Stimulated activated CD8-positive, alpha-beta memory T cell treated with anti-CD3 and anti-CD28 coated beads, Interleukin-7, amount 100 ng/mL, for 48 hours (primary cell): Measurements from ENCODE around the gene BPIFB6.

Experiments used
- DNase-seq, 2 donors: peaks; one replicate each; pipeline ENCODE4 v3.0.0-alpha.2; 2020; ENCODE audit warnings: low read depth in 1 of 2; ENCODE audit errors: extremely low read depth in 1 of 2

Gene BPIFB6

DNA sequence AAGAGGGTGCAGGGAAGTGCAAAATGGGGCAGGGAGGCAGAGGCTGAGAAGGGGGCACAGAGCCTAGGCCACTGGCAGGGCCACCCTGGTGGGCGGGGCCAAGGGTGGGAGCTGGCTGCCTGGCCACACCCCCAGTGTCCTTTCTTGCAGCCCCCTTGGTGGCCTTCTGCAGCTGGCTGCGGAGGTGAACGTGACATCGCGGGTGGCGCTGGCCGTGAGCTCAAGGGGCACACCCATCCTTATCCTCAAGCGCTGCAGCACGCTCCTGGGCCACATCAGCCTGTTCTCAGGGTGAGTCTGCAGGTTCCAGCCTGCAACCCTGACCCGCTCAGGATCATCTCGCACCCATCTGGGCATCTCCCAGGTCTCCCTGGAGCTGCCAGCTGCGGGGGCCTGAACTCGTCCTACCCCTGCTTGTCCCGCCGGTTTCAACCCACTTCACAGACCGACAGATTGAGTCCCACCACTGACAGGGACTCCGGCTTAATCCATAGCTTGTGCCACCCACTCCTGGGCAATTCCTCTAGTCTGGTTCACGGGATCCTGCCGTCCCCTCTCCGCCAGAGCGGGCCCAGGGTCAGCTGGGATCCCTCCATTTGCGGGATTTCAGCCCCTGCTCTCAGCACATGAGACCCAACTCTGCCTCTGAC, 28.4 kb downstream of the BPIFB6 start:
- no peak for DNase-seq

DNA sequence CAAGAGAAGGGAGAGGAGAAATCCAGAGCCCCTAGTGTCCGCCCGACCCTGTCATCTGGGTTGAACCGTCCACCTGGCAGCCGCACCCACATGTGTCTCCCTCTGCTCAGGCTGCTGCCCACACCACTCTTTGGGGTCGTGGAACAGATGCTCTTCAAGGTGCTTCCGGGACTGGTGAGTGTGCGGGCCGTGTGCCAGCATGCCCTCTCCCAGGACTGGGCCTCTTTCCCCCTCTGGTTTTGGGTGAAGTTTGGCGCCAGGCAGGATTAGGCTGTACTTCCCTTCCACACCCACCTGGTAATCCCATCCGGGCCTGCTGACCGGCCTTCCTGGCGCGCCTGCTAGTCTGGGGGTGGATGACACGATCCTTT, 30.2 kb downstream of the BPIFB6 start:
- DNase-seq, result no peak

DNA sequence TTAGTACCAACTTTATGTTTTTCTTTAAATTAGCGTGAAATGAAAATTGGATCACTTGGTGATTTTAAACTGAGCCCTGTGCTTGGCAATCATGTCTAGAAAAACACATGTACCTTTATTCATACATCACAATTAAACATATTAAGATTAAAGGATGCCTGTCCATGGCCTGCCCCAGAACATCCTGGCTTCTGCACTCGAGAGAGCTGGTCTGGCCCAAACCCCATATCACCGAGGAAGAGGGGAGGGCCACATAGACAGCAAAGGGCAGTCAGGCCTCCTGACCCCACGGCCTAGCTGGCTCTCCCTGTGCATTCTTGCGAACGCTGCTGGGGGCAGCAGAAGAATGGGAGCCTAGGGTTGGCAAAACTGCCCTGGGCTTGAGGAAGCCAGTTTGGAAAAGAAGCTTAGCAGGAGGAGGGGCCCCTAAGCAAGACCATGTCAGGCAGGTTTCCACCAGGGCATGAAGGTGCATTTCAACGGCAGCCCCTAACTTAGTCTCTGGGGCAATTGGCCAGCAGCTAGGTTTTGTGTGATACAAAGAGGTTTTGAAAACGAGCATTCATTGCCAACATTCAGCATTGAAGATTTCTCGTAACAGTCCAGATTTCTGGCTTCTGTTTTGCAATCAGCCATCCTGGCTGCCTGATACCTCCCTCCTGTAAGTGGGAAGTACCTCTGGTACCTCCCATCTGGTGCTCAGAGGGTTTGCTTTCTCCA, 30.8 kb downstream of the BPIFB6 start:
- DNase-seq, result no peak

- DNase-seq, result no peak
Observed at GRCh38 chr20:33062825-33063149, 31.3 kb downstream of the BPIFB6 start.

GRCh38 chr20:33063271-33063670, 31.8 kb downstream of the BPIFB6 start:
- DNase-seq, result no peak

- DNase-seq, result no peak
Observed at GRCh38 chr20:33064572-33065287, 33.3 kb downstream of the BPIFB6 start.

- no peak for DNase-seq
Observed at GRCh38 chr20:33065785-33066184, 34.3 kb downstream of the BPIFB6 start.

DNA sequence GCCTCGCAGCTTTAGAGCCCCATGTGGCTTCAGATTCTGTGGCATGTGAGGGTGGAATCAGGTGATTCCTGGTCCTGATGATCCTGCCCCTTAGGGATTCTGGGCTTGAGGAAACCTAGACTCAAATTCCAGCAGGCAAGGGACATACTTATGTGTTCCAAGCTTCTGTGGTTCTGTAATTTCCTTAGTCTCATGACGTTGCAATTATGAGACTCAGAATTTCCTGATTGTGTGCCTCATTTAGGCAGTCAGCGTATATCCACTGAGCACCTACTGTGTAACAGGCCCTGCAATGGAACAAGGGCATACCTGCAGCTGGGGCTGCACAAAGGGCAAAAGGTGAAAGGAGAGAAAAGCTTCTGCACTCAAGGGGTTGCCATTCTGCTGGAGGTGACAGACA, 36.4 kb downstream of the BPIFB6 start:
- no peak for DNase-seq

GRCh38 chr20:33068251-33068939, 36.9 kb downstream of the BPIFB6 start:
- DNase-seq, result no peak

GRCh38 chr20:33069673-33070072, 38.2 kb downstream of the BPIFB6 start:
- DNase-seq, result no peak

DNA sequence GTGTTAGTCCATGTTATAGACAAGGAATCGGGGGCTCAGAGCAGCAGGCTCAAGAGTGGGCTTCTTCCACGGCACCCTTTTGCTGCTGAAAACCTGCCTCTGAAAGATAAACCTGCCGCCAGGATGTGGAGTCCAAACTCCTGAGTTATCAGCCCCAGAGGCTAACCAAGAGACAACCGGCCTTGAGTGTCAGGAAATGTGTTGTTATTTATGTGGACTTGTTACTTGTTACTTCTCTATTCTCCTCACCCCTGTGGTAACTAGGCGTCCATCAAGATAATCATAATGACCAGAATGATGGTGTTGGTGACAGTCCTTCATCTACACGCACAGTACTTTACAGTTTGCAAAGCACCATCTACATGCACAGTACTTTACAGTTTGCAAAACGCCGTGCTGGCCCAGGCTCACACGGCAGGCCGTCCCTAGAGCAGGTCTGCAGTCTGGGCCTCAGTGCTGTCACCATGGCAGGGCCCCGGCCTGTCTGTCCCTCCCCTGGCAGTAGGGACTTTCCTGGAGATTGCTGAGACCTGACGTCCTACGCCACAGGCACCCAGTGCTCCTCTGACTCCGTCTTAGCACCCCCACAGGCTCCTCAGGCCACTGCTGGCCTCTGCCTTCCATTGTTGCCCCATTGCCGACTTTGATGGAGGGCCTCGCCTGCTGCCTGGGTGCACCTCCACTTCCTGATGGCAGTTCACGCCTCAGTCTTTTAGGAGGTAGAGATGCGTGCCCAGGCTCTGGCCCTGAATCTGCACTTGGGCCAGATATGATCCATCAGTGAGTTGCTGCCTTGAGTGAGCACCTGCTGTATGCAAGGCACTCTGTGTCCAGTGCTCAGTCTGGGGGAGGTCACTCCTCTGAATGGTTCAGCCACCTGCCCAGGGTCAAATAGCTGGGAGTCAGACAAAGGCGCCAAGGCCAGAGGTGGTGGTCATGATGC, 38.9 kb downstream of the BPIFB6 start:
- no peak for DNase-seq

DNA sequence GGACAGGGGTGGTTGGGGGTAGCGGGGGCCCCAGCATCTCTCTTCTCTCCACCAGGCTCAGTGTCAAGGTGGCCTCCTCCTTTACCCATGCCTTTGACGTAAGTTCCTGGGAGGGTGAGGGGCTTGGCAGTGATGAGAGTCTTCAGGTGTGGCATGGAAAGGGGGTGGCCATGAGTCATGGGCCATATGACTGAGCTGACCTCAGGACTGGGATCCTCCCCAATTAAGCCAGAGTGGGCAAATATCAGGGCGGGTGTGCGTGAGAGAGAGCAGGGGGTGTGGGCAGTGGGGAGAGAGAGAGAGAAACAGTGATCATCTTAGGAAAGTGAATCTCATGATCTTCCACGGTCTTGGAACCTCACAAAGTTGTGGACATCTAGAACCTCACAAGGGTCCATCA, 39.8 kb downstream of the BPIFB6 start:
- DNase-seq, result no peak

- DNase-seq, result no peak
Observed at GRCh38 chr20:33072362-33072761, 40.9 kb downstream of the BPIFB6 start.

DNA sequence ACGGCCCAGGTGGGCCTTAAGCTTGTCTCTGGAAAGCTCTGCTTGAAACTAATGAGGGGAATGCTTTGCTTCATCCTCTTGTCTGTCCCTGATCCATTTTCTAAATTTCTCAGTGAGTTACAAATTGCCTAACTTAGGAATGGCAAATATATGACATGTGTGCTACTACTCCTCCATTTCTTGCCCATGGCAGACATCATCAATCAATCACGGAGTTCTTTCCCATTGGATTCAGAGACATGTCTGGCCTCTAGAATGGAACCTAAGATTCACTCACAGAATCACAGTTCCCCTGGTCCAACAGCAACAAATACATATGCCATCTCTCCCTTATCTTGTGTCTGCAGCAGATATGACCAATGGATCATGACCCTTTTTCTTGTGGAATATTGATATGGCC, 41.4 kb downstream of the BPIFB6 start:
- DNase-seq, result no peak

GRCh38 chr20:33074675-33075074, 43.2 kb downstream of the BPIFB6 start:
- DNase-seq, result no peak

DNA sequence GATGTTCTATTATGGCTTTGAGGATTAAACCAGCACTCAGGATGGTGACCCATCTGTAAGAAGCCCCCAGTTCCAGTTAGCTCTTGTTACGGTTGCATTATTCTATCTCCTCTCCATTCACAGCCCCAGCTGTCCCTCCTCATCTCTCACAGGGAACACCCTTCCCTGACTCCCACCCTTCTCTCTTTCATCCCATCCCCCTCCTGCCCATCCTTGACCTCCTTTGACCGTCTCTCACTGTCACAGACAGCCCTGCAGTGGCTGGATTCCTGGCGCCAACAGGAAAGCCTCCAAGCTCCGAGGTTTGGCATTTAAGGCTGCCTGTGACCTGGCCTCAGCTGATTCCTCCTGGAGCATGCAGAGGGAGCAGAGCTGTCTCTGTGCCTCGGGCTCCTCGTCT, 43.8 kb downstream of the BPIFB6 start:
- no peak for DNase-seq

DNA sequence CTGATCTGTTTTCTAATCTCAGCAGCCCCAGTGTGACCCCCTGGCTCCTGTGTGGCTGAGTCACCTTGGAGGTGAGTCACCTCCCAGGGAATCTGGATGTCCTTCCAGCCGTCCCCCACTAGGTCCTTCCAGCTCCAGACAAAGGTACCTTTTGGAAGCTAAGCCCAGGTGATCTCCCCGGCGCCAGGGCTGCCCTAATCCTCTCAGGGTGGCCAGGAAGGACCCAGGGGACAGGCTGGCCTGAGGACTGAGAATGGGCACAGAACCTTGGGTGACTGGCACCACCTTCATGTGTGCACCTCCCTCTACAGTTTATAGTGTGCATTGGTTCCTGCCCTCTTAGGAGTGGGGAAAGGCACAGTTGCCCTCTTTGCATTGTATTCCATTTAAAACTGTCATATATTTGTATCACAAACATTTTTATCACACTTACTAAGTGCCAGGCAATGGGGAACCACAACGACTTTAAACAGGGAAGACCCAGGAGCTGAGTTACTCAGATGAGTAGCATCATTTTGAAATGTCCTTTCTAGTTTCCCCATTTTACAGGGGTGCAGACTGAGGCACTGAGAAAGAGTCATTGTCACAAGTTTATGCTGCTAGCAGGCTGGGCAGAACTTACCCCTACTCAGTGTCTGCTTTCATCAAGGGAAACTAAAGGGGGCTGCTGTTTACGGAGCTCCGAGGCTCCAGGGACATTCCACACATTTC, 45.4 kb downstream of the BPIFB6 start:
- no peak for DNase-seq

- no peak for DNase-seq
Observed at GRCh38 chr20:33079259-33079658, 47.8 kb downstream of the BPIFB6 start, which contains the start of gene BPIFB4. Gene BPIFB4 (plus strand): TSS chr20:33079643. CDS start chr20:33081527, 1,884 bp downstream.

DNA sequence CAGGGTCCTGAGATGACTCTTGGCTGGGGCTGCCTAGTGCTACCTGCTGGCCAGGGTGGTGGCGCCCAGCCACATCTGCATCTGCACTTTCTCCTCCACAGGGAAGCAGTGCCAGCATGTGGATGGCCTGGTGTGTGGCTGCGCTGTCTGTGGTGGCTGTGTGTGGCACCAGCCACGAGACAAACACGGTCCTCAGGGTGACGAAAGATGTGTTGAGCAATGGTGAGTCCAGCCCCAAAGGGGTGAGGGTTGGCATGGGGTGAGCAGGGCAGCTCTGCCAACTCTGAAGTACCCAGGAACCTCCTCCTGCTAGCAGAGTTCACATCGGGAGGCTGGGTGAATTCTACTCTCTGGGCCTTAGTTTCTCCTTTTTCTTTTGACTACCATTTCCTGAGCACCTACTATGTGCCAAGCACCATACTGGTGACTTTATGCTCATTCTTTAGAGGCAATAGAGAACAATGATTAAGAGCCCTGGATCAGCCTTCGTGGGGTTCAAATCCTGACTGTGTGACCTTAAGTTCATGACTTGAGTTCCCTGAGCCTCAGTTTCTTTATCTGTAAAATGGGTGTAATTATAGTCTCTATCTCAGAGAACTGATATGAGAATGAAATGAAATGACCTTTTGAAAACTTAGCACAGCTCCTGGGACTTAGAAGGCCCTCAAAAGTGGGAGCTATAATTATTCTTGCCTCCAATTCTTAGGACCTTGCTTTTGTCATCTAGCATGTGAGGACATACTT, 50.1 kb downstream of the BPIFB6 start:
- no peak for DNase-seq
